ENCODE data around the gene RNF125. TPM values are rescaled to one million over a fixed set of nuclear protein-coding genes. Genes with fewer than 3 reads are reported as not detected.

The RNF125 gene
- total RNA-seq, 1 experiment from 2014 or later: 0.61 TPM

GRCh38 chr18:32021756-32022564 is 3.3 kb downstream of the RNF125 start:
- TF ChIP-seq CTCF (IDR thresholded peaks at IDR 0.05; ENCODE audit: insufficient read depth in 1 of 2, low read depth in 1 of 2, low read length in 1 of 2, severe bottlenecking in 1 of 2, unreplicated experiment in 1 of 2): no peak
- no peaks in the 10 kb centered on the region for H3K4me1 ChIP-seq
- Mint-ChIP-seq H3K9me3 (ENCODE audit: unreplicated experiment) (no peaks in the 10 kb centered on the region), H3K4me3 (ENCODE audit: unreplicated experiment) (no peak overlapping the region), H3K27me3 (ENCODE audit: insufficient read depth, unreplicated experiment) (peaks cover 2% of the 10 kb centered on the region), H3K27ac (ENCODE audit: unreplicated experiment) (no peak overlapping the region), H3K36me3 (ENCODE audit: insufficient read depth, unreplicated experiment) (no peaks in the 10 kb centered on the region), H3K4me1 (ENCODE audit: low read depth, unreplicated experiment) (peaks cover 6% of the 10 kb centered on the region)
- no peak for DNase-seq
- H3K36me3 ChIP-seq (ENCODE audit: control insufficient read depth, insufficient read depth, low read length): no peaks in the 10 kb centered on the region
- intact Hi-C loops (cut with micrococcal nuclease; ENCODE audit: unreplicated experiment): no loop called here
- ChIA-PET POLR2A (no interaction called here), CTCF (no interaction called here)
- H3K4me3 ChIP-seq (ENCODE audit: low read depth, low read length): no peak overlapping the region
- no TSS peak for BruUV-seq (replicated peaks)
- H3K27me3 ChIP-seq (replicated peaks; ENCODE audit: control insufficient read depth, insufficient read depth, low read length): no peaks in the 10 kb centered on the region
- no peaks in the 10 kb centered on the region for H3K9me3 ChIP-seq

GRCh38 chr18:32025744-32026143 is 7.1 kb downstream of the RNF125 start:
- Mint-ChIP-seq H3K27ac (ENCODE audit: unreplicated experiment) (no peak overlapping the region), H3K27me3 (ENCODE audit: insufficient read depth, unreplicated experiment) (peaks cover 2% of the 10 kb centered on the region), H3K9me3 (ENCODE audit: unreplicated experiment) (no peaks in the 10 kb centered on the region), H3K4me3 (ENCODE audit: unreplicated experiment) (no peak overlapping the region), H3K4me1 (ENCODE audit: low read depth, unreplicated experiment) (peaks cover 6% of the 10 kb centered on the region), H3K36me3 (ENCODE audit: insufficient read depth, unreplicated experiment) (no peaks in the 10 kb centered on the region)
- Histone ChIP-seq H3K4me3 (ENCODE audit: low read depth, low read length) (no peak overlapping the region), H3K9me3 (no peaks in the 10 kb centered on the region), H3K36me3 (ENCODE audit: control insufficient read depth, insufficient read depth, low read length) (no peaks in the 10 kb centered on the region), H3K27me3 (replicated peaks; ENCODE audit: control insufficient read depth, insufficient read depth, low read length) (no peaks in the 10 kb centered on the region), H3K4me1 (no peaks in the 10 kb centered on the region)
- POLR2A ChIA-PET: no interaction called here
- no peak for TF ChIP-seq CTCF (IDR thresholded peaks at IDR 0.05; ENCODE audit: insufficient read depth in 1 of 2, low read depth in 1 of 2, low read length in 1 of 2, severe bottlenecking in 1 of 2, unreplicated experiment in 1 of 2)
- CTCF ChIA-PET: no interaction called here
- BruUV-seq (replicated peaks): no TSS peak
- intact Hi-C loops (cut with micrococcal nuclease; ENCODE audit: unreplicated experiment): no loop called here
- no peak for DNase-seq

- Histone ChIP-seq H3K27me3 (replicated peaks; ENCODE audit: control insufficient read depth, insufficient read depth, low read length) (no peaks in the 10 kb centered on the region), H3K36me3 (ENCODE audit: control insufficient read depth, insufficient read depth, low read length) (no peaks in the 10 kb centered on the region), H3K4me1 (no peaks in the 10 kb centered on the region), H3K4me3 (ENCODE audit: low read depth, low read length) (no peak overlapping the region), H3K9me3 (no peaks in the 10 kb centered on the region)
- intact Hi-C loops (cut with micrococcal nuclease; ENCODE audit: unreplicated experiment): no loop called here
- POLR2A ChIA-PET: no interaction called here
- TF ChIP-seq CTCF (IDR thresholded peaks at IDR 0.05; ENCODE audit: insufficient read depth in 1 of 2, low read depth in 1 of 2, low read length in 1 of 2, severe bottlenecking in 1 of 2, unreplicated experiment in 1 of 2): no peak
- CTCF ChIA-PET: no interaction called here
- H3K4me3 Mint-ChIP-seq (ENCODE audit: unreplicated experiment): no peak overlapping the region
- peaks cover 2% of the 10 kb centered on the region for H3K27me3 Mint-ChIP-seq (ENCODE audit: insufficient read depth, unreplicated experiment)
- no peak overlapping the region for H3K27ac Mint-ChIP-seq (ENCODE audit: unreplicated experiment)
- H3K36me3 Mint-ChIP-seq (ENCODE audit: insufficient read depth, unreplicated experiment): no peaks in the 10 kb centered on the region
- BruUV-seq (replicated peaks): no TSS peak
- H3K9me3 Mint-ChIP-seq (ENCODE audit: unreplicated experiment): no peaks in the 10 kb centered on the region
- H3K4me1 Mint-ChIP-seq (ENCODE audit: low read depth, unreplicated experiment): peaks cover 6% of the 10 kb centered on the region
- DNase-seq: no peak
Observed at GRCh38 chr18:32026491-32027086, 8.0 kb downstream of the RNF125 start.
